SU-DHL-6 (cell line): ENCODE data around the gene TTR.

ENCODE experiments used
- EZH2phosphoT487 ChIP-seq: fragments of 200-600 bp; sonication (generic), shearing (Covaris generic); conservative IDR thresholded peaks from 2 replicates; pipeline ENCODE4 v1.6.1; 2018; ENCODE audit warnings: mild to moderate bottlenecking, antibody characterized with exemption, low read length, moderate library complexity, mixed read lengths
- TF ChIP-seq, protein P1 (sequence below): fragments of 200-600 bp; sonication (generic); IDR thresholded peaks from one replicate; pipeline ENCODE4 v1.5.1; 2017; ENCODE audit warnings: antibody characterized with exemption, mild to moderate bottlenecking, low read length, moderate library complexity; ENCODE audit not compliant: insufficient read depth, poor library complexity, severe bottlenecking

- TF ChIP-seq, protein P1, sequence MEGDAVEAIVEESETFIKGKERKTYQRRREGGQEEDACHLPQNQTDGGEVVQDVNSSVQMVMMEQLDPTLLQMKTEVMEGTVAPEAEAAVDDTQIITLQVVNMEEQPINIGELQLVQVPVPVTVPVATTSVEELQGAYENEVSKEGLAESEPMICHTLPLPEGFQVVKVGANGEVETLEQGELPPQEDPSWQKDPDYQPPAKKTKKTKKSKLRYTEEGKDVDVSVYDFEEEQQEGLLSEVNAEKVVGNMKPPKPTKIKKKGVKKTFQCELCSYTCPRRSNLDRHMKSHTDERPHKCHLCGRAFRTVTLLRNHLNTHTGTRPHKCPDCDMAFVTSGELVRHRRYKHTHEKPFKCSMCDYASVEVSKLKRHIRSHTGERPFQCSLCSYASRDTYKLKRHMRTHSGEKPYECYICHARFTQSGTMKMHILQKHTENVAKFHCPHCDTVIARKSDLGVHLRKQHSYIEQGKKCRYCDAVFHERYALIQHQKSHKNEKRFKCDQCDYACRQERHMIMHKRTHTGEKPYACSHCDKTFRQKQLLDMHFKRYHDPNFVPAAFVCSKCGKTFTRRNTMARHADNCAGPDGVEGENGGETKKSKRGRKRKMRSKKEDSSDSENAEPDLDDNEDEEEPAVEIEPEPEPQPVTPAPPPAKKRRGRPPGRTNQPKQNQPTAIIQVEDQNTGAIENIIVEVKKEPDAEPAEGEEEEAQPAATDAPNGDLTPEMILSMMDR: no peak
- TF ChIP-seq EZH2phosphoT487: no peak
Measured at GRCh38 chr18:31565782-31566512, 25.7 kb upstream of the TTR start.
